NCI-H2081 (cell line): Measurements from ENCODE around the gene UGCG.
"Not testable (repeated sequence)": the region's sequence is repeated elsewhere in the genome, so short reads cannot be mapped to it uniquely, and the experiment has no call there.

Source experiments
- DNase-seq, 2 experiments: peaks; one replicate each; lab custom pipeline; 2025; lab: John Stamatoyannopoulos, UW

The UGCG gene

DNA sequence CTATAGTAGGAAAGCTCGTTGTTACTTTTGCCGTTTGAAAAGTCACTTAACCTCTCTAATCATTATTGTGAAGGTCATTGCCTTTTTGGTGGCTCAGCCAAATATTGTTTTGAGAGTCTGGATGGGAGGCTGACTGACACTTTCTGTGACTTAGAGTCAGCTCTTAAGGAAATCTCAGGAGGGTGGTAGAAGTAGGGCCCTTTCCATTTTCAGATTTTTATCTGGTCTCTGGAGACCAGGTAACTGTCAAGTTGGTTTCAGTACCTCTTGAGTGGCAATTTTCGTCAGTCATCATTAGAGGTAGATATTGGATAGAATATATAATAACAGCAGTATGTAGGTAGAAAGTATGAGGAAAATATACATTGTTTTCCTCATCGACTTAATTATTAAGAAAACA is 23.3 kb downstream of the UGCG start:
- no peak for DNase-seq

DNA sequence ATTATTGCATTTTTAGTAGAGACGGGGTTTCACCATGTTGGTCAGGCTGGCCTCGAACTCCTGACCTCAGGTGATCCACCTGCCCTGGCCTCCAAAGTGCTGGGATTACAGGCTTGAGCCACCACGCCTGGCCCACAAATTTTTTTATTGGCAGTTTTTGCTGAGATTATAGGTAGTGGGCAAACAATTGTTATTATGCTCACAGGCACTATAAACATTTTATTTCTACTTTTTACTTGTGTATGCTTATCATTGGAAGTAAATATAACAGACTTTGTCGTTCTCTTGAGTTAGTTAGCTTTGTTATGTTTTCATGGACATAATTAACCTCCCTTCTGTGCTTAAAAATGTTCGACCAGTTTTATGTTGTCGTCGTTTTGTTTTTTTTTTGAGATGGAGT is 23.9 kb downstream of the UGCG start:
- no peak for DNase-seq

DNA sequence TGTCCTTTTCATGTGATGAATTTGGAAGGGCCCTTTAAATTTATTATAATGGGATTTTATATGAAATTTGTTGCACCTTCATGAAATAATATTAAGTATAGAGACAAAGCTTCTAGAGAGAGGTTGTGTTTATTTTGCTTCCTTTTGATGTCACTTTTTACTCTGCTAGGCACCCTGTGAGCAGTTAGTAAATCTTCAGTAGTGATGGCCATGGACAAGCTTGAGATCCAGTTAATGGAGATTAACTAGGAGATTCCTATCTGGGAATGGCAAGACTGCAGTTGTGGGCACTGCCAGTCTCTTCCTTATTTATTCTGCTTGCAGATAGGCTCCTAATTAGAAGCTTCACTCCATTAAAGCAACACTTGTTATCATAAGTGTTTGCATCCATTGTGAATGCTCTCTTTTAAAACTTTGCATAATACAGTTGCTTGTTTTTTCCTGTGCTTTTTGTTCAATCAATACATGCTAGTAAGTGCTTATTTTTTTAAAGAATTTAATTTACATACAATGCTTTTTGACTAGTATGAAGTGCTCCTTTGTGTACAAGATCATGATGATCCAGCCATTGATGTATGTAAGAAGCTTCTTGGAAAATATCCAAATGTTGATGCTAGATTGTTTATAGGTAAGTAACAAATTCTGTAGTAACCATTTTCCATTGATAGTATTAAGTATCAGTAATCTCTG is 25.9 kb downstream of the UGCG start:
- no peak for DNase-seq

DNA sequence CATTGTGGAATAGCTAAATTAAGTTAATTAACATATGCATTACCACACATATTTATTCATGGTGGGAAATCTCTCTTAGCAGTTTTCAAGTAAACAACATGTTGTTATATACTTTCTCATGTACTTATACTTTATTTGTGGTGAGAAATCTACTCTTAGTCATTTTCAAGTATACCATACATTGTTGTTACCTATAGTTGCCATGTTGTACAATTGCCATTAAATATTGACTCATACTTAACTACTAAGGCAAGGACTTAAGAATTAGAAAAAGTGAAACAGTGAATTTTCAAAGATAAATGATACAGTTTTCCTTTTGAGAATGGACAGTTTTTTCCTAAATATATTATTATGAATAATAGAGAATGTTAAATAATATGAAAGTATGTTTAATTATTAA is 27.7 kb downstream of the UGCG start:
- no peak for DNase-seq

DNA sequence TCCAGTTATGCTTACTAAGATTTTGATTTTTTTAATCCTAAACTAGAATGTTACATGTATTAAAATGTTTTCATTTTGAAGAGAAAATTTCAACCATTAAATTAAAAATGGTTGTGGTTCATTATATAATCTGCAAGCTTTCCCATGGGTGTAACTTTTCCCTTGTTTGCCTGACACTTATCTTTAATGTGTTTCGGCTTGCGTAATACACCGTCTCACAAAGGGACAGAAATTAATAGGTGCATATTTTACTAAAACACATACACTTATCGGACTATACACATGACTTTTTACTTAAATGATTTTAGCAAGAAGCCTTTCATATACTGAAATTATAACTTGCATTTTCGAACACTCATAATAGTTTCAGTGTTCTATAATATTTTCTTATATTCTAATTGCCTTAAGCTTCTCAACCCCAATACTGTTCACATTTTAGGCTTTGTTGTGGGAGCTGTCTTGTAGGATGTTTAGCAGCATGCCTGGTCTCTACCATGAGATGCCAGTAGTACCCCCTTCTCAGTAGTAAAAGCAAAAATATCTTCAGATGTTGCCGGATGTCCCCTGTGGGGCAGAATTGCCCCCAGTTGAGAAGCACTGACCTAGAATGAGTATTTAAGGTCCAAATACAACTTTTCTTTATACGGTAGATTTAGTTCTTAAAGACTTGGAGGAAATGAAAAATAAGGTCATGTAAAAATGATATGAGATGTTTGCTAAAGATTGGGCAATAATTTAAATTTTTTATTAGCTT is 28.6 kb downstream of the UGCG start:
- DNase-seq: peak in 1 of 2 experiments; percentile 16

DNA sequence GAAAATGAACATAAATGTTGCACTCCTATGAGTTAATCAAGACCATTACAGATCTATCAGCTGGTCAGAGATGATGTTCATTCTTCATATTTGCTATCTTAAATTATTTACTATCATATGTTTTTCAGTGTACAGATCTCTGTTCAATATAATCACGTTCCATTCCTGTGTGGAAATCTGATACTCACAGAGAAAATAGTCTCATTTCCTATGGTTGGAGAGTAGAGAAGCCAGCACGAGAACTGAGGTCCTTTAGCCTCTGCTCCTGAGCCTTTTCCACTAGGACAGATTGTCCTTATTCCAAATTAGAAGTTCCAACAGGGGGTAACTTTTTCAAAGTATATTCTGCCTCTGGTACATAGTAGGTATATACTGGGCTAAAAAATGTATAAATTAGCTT is 29.2 kb downstream of the UGCG start:
- DNase-seq: no peak

DNA sequence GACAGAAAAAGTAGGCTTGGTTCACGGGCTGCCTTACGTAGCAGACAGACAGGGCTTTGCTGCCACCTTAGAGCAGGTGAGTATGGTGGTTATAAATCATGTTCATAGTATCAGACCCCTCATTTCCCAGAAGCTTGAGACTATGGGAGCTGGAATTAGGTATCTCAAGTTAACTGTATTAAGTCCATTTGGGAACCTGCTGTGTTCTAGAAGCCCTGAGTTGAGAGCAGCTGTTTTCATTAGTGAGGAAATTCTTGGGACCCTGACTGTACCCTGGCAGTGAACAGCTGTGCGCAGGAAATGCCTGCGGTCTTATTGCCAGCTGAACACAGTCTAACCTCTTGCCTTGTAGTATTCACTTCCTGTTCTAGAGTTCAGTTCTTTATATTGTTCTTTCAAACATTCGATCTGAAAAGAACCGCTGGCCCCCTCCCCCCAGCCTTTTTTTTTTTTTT is 29.8 kb downstream of the UGCG start:
- DNase-seq: no peak

DNA sequence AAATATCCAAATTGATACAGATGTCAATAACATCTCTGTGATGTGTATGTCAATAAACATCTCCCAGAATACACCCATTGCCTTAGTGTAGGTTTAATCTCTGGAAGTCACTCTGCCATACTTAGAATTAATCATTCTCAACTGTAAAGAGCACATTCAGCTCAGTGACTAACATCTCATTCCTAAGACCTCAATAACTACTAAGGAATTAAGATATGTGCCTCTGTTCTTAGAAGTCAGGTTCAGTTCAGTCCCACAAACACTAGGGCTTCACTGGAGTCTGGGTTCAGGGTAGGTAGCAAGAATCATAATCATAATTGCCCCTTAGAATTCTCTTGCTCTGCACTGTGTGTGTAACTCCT is 31.7 kb downstream of the UGCG start:
- DNase-seq: no peak

DNA sequence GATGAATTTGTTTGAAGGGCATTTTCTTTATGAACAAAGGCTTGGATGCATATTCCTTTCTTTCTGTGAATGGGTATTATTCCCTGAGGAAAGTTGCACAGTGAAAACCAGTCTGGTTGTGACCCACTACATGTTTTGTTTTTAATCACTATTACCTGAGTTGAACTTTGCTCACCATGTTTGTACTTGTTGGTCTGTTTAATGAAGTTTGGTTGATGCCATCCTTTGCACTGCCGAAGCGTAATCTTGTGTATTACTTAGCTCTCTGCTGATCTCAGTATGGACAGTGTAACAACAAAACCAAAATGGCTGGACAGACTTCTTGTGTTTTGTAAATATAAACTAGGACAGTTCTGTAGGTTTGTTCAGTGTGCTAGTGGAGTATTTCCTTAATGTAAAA is 38.1 kb downstream of the UGCG start:
- DNase-seq: no peak

DNA sequence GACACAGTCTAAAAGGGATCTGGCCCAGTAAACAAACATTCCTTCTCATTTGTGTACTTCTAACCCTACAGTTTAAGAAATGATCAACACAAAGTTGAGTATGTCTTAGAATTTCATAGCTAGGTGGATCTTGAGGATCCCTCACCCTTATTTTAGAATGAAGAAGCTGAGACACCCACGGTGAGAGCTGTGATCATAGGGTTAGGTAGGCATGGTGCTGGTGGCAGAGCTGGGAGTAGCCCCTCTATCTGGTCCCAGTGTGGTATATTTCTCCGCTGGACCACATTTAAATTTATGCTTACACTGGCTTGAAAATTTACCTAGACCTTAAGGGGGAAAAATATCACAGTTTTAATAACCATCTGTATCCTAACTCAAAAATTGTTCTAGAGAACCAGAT is 39.8 kb downstream of the UGCG start:
- DNase-seq: no peak

DNA sequence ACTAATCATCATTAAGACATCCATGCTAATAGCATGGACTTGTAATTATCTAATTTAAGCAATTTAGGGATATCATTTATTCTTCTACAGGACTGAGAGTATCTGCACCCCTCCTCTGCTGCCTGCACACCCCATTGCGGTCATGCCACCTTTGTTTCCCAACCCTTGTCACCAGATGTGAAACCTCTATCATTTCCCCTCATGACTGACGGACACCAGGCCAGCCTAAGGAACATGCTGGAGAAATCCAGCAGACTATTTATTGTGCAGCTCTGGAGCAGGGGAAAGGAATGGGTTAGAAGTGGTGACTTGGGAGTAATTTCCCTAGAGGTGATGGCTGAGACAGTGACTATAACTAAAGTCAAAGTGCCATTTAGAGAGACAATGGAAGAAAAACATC is 40.7 kb downstream of the UGCG start:
- DNase-seq: no peak

DNA sequence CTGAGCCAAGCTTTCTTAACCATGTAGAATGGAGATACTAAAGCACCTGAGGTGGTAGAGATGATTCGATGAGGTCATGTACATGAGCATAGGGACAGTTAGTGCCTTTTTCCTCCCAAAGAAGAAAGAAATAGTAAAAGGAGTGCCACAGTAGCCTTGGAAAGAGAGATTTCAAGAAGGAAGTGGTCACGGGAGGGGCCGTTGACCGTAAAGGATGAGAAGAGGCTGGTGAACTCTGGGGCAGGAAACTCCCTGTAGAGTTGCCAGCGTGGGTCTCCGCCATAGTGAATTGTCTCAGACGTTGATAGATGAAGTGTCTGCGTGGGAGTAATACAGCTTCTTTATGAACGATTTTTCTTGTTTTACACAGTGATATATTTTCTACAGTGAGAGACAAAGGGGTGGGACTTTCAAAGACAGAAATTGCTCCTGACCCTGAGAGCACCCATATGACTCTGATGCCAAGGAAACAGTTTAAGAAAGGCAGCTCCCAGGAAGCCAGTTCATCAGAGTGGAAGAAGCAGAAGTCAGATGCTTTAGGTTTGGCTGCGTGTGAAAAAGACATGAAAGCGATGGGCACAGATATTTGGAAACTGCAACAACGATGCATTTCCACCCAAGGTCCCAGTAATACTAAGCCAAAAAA is 41.3 kb downstream of the UGCG start:
- no peak for DNase-seq

DNA sequence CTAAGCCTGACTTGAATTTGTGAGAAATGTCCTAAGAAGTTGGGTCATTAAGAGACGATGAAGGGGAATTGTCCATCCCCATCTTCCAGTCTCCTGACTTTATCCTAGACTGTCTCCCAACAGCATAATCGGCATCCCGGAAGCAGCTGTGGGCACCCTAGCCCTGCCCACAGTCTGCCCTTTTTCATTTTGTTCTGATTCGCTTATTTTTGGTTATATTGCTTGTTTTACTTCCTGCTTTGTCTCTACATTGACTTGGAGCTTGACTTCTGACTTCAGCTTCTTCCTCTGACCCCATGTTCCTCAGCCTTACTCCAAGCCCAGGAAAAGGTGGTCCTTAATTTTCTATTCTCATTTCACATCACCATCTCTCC is 41.8 kb downstream of the UGCG start:
- DNase-seq: no peak

DNA sequence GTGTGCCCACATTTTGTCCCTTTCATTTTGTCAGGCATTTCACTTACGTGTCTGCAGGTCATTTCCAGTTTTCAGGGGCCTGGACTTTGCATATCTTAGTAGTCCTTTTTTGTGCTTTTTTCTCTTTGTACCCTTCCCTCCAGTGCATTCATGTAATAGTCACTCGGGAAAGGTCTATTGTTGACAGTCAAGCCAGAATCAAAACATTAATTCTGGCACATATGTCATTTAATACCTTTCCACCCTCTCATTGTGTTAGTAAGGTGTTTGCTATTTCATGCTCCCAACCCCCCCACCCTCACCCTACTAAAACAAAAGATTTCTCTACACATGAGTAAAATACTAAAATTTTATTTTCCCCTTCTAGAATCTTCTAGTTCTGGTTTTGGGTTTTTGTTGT is 42.7 kb downstream of the UGCG start:
- DNase-seq: no peak

DNA sequence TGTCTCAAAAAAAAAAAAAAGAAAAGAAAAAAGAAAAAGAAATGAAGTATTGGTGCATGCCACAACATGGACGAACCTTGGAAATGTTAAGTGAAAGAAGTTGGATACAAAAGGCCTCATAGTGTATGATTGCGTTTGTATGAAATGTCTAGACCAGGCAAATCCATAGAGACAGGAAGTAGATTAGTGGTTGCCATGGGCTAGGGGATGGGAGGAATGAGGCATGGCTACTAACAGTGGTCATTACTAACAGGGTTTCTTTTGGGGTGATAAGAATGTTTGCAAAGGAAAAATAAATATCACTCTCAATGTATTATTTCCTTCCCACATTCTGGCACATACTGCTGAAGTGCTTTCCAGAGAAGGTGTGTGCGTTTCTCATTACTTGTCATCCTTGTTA is 44.1 kb downstream of the UGCG start:
- no peak for DNase-seq

DNA sequence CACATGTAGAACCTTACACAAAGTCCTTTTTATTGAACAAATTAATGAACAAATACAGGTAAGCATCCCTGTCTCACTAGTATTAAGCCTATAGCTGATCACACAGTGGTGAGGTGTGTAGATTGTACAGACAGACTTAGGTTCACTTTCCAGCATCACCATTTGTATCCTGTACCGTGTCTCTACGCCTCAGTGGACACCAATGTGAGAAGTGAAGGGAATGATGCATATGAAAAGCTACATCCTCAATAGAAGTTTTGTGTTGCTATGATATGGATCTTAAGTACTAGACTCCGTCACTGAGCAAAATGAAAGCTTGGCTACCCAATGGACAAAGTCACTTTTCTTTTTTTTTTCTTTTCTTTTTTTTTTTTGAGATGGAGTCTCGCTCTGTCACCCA is 46.6 kb downstream of the UGCG start:
- no peak for DNase-seq

DNA sequence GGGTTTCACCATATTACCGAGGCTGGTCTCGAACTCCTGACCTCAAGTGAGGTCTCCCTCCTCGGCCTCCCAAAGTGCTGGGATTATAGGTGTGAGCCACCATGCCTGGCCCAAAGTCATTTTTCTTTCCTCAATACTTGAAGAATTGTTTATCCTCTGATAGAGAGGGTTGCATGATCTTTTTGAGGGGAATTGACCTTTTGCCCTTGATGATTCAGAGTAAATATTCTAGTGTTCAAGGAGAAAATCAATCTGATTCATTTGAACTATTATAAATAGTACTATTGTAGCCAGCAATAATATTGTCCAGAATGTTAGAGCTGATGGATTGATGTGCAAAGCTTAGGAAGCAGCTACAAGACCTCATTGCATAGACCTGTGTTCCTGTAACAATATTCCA is 47.1 kb downstream of the UGCG start:
- no peak for DNase-seq

DNA sequence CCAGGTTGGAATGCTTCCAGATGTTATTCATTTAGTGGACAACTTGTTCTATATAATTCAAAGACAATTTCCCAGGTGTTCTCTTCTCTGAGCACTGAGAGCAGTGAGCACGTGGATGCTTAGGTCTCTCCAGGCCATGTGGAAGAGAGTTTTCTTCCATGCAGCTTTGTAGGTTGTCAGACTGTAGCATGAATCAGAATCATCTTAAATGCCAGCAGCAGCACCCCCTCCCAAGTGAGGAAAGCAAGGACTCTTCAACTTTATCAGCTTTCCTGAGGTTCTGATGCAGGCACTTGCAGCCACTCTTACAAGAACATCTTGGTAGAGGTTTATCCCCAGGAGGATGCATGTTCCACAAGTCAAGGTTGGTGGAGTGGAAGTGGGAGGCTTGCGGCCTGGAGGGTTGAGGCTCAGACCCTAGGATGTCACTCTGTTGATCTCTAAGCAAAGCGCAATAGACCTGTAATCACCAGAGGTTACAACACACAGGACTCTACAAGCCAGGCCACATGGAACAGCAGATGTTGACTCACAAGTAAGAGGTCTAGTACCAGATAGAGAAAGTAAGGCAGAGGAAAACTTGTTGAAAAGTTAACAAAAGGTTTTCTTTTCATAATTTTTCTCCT is 47.7 kb downstream of the UGCG start:
- no peak for DNase-seq

DNA sequence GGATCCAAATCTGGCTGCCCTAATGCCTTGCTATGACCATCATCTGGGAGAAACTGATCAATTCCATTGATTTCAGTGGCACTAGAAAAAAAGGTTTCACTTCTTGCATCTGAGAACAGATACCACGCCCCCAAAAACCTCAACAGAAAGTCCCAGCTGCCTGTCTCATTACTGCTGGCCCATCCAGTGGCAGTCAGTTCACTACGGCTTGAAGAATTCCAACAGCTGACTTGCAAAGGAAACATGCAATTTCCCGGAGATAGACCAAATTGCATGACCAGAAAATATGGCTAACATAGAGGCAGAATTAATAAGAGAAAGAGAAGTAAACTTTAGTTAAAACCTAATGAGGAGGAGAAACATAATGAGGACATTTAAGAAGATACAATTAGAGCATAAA is 48.6 kb downstream of the UGCG start:
- no peak for DNase-seq

DNA sequence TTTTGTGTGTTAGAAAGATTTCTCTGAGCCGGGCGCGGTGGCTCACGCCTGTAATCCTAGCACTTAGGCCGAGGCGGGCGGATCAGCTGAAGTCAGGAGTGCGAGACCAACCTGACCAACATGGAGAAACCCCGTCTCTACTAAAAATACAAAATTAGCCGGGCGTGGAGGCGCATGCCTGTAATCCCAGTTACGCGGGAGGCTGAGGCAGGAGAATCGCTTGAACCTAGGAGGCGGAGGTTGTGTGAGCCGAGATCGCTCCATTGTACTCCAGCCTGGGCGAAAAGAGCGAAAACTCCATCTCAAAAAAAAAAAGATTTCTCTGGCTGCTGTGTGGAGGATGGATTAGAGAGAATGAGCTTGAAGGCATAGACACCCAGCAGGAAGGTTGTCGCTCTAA is 51.5 kb downstream of the UGCG start:
- not testable (repeated sequence) for DNase-seq

DNA sequence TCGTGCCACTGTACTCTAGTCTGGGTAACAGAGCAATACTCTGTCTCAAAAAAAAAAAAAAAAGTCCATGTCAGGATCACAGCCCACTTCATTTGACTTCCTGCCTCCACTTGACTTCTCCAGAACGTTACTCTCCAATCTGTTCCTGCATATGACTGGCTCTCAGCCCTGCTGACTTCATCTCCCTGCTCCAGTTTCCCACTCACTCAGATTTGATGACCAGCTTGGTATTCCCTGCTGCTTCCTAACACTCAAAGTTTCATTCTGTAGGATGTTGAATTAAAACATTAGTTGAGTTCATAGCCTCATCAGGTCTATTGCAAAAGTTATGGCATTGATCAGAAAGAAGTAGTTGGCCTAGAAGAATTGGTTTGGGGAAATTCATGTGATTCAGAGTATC is 52.3 kb downstream of the UGCG start:
- no peak for DNase-seq

DNA sequence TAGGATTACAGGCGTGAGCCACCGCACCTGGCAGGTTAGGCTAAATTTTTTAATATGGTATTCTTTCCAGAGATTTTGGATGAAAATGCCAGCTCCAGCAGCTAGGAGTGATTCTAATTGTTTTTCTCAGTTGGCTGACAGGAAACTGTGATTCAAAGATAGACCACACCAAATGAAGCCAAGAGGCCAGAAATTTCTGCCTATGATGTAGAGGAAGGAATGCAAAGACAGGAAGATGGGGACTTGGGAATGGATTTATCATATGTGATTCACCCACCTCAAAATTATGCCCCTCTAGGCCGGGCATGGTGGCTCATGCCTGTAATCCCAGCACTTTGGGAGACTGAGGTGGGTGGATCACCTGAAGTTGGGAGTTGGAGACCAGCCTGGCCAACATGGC is 53.3 kb downstream of the UGCG start:
- DNase-seq: no peak

DNA sequence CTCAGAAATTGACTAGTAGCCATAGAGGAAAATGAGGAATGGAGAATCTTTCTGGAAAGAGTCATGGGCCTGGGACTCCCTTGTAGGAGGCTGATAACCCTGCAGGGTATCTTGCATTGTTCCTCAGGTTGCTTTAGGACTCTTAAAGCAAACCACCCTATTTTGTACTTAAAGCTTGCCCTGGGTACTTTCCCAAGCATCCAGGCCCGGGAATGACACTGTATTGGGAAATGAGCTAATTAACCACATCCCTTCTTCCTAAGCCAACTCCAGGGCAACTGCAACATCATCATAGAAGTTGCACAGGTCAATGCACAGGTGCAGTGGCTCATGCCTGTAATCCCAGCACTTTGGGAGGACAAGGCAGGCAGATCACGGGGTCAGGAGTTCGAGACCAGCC is 55.9 kb downstream of the UGCG start:
- no peak for DNase-seq
